Measurements from ENCODE around the gene DHRS9. TPM values are rescaled to one million over a fixed set of nuclear protein-coding genes. Genes with fewer than 3 reads are reported as not detected.

Gene DHRS9
- total and polyA plus RNA-seq, 2 donors (not counting 1 experiment from before 2014, with no cell fraction given): 0.25 to 0.94 TPM

DNA sequence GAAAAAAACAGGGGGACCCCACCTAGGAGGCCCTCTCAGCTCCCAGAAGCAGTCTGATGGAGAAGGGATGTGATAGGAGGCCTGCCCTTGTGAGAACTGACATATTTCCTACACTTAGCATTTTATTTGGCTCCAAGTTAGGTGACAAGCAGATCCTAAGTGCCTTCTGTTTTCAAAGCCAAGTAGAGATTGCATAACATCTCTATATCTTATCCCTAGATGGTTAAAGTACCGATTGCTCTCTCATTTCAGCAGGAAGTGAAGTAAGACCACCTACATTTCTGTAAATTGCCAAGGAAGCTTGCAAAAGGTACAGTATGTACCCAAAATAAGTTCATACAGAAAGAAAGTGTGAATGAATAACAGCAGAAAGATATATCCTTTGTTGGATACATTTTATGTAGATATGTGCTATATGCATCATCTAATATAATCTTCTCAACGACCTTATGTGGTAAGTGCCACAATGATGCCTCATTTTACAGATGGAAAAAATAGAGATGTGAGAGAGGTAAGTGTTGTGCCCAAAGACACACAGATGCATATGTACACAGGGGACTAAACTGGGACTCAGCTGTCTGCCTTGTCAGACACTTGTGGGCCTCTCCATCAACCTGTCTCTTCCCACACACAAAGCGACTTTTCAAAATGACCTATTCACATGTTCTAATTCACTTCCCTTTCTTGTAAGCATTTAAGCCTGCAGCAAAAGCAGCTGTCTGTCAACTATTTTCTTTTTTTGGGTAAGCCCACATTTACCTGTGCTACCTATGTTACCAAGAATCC lies 38.9 kb downstream of the DHRS9 start:
- Histone ChIP-seq H3K4me1 (ENCODE audit: control insufficient read depth in 2 of 2, insufficient read depth in 2 of 2, low read length in 2 of 2) (peaks cover 20 to 30% of the 10 kb centered on the region in 2 donors), H3K27ac (ENCODE audit: low read length in 2 of 2) (no peak overlapping the region), H4K20me1 (ENCODE audit: control insufficient read depth, insufficient read depth, low read length, poor library complexity, severe bottlenecking) (no peaks in the 10 kb centered on the region), H2AFZ (ENCODE audit: insufficient read depth, low read depth, low read length, poor library complexity, severe bottlenecking) (no peak overlapping the region), H3K9me3 (ENCODE audit: control extremely low read depth in 1 of 3, control insufficient read depth in 2 of 3, insufficient read depth in 1 of 3, low read length in 2 of 3) (no peaks in the 10 kb centered on the region), H3K9ac (ENCODE audit: low read length) (no peak overlapping the region), H3K27me3 (replicated peaks in 1 of 4; ENCODE audit: control extremely low read depth in 1 of 4, control insufficient read depth in 3 of 4, insufficient read depth in 4 of 4, low read length in 3 of 4) (peaks cover 0 to 13% (median 0%) of the 10 kb centered on the region in 4 experiments), H3K36me3 (replicated peaks in 1 of 2; ENCODE audit: control extremely low read depth in 1 of 2, control insufficient read depth in 1 of 2, extremely low read depth in 1 of 2, insufficient read depth in 2 of 2, low read length in 1 of 2) (no peaks in the 10 kb centered on the region), H3K79me2 (ENCODE audit: control insufficient read depth, insufficient read depth, low read length) (no peaks in the 10 kb centered on the region), H3K4me3 (ENCODE audit: control extremely low read depth in 1 of 5, extremely low read depth in 1 of 5, insufficient read depth in 1 of 5, low read depth in 2 of 5, low read length in 4 of 5) (no peak overlapping the region), H3K4me2 (replicated peaks; ENCODE audit: low read depth, low read length, poor library complexity, severe bottlenecking) (peak overlapping the region; percentile 25)
- TF ChIP-seq, protein P1, sequence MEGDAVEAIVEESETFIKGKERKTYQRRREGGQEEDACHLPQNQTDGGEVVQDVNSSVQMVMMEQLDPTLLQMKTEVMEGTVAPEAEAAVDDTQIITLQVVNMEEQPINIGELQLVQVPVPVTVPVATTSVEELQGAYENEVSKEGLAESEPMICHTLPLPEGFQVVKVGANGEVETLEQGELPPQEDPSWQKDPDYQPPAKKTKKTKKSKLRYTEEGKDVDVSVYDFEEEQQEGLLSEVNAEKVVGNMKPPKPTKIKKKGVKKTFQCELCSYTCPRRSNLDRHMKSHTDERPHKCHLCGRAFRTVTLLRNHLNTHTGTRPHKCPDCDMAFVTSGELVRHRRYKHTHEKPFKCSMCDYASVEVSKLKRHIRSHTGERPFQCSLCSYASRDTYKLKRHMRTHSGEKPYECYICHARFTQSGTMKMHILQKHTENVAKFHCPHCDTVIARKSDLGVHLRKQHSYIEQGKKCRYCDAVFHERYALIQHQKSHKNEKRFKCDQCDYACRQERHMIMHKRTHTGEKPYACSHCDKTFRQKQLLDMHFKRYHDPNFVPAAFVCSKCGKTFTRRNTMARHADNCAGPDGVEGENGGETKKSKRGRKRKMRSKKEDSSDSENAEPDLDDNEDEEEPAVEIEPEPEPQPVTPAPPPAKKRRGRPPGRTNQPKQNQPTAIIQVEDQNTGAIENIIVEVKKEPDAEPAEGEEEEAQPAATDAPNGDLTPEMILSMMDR (IDR thresholded peaks at IDR 0.05): no peak
- CTCF ChIA-PET: interaction anchor here (1.4 to 4.8 kb wide), 6 partner anchors 9 to 33 kb away, joined by 5 to 45 read pairs (median 18); no protein-coding TSS in a partner anchor
- intact Hi-C loops (cut with micrococcal nuclease): loop anchor here (2.0 kb wide), 1 partner anchor 33 kb away; no protein-coding TSS in a partner anchor
- Mint-ChIP-seq H3K4me1 (peaks cover 31% of the 10 kb centered on the region), H3K27ac (no peak overlapping the region), H3K9me3 (ENCODE audit: insufficient read depth) (no peaks in the 10 kb centered on the region), H3K27me3 (no peaks in the 10 kb centered on the region), H3K4me3 (no peak overlapping the region)
- ATAC-seq (ENCODE audit: low read depth) (no peak), DNase-seq (no peak)
- POLR2A ChIA-PET: no interaction called here
- 20% methylated on average over 1 of the region's 3 CpGs for WGBS (ENCODE audit: insufficient coverage)

Data from B cell (primary cell).